A549 (cell line): ENCODE results near the gene GUF1. TPM values are rescaled to one million over a fixed set of nuclear protein-coding genes. Genes with fewer than 3 reads are reported as not detected.

Source experiments
- ATAC-seq, 2 experiments: fragments of 200-7000 bp in 1 of 2; fragments of >200 bp in 1 of 2; cut with Nextera tagmentation in 1 of 2; cut with Tn5 transposase in 1 of 2; 3 replicates each; pipeline versions ENCODE4 v1.8.0 to v1.9.1; 2018 to 2020; ENCODE audit warnings: mild to moderate bottlenecking in 1 of 2, moderate library complexity in 1 of 2
- CTCF ChIA-PET: fragments of 300-600 bp; sonication (Branson Sonifier 250); formaldehyde crosslinking; extraction: SDS; loops from one replicate; lab custom pipeline; 2021; ENCODE audit warnings: antibody characterized with exemption, inconsistent platforms; lab: Yijun Ruan, JAX
- POLR2A ChIA-PET: fragments of 350-600 bp; formaldehyde crosslinking; extraction: SDS; loops from one replicate; lab custom pipeline; 2021; ENCODE audit warnings: antibody characterized with exemption, inconsistent platforms; lab: Yijun Ruan, JAX
- DNase-seq, 2 experiments: peaks; one replicate each; pipeline versions ENCODE4 v3.0.0 to v3.0.0-alpha.2; 2011 to 2016; ENCODE audit warnings: low read depth in 1 of 2, low spot score in 1 of 2
- FAIRE-seq: peaks from 2 replicates; lab custom pipeline; 2011; peaks lifted over from hg19 to GRCh38; lab: Jason Lieb, UNC
- H3K27ac ChIP-seq, 2 experiments: fragments of >200 bp; sonication (Bioruptor Twin); formaldehyde crosslinking; 3 replicates each; pipeline ENCODE4 v1.5.1; 2016 to 2017
- H3K4me1 ChIP-seq: fragments of >200 bp; sonication (Bioruptor Twin); formaldehyde crosslinking; 3 replicates; pipeline ENCODE4 v1.6.1; 2016
- H3K4me2 ChIP-seq: fragments of >200 bp; sonication (Bioruptor Twin); formaldehyde crosslinking; 3 replicates; pipeline ENCODE4 v1.6.1; 2016
- H3K4me3 ChIP-seq: fragments of >200 bp; sonication (Bioruptor Twin); formaldehyde crosslinking; 3 replicates; pipeline ENCODE4 v1.5.1; 2016
- H3K9me3 ChIP-seq: fragments of >200 bp; sonication (Bioruptor Twin); formaldehyde crosslinking; 3 replicates; pipeline ENCODE4 v1.6.1; 2016
- BCL3 ChIP-seq: fragments of >200 bp; sonication (Bioruptor Twin); formaldehyde crosslinking; IDR thresholded peaks from 3 replicates; pipeline ENCODE4 v1.6.1; 2016
- BHLHE40 ChIP-seq: IDR thresholded peaks from 2 replicates; pipeline ENCODE4 v1.6.1; 2012; ENCODE audit warnings: low read depth, low read length, inconsistent platforms
- CHD2 ChIP-seq: fragments of 150-350 bp; IDR thresholded peaks from 2 replicates; pipeline ENCODE4 v1.6.1; 2014; ENCODE audit warnings: low read length; ENCODE audit not compliant: partially characterized antibody
- CHD4 ChIP-seq: fragments of 200-600 bp; sonication (generic); IDR thresholded peaks from 2 replicates; pipeline ENCODE4 v1.6.1; 2016; ENCODE audit warnings: antibody characterized with exemption, mild to moderate bottlenecking, borderline replicate concordance
- EHF ChIP-seq: fragments of 250-450 bp; sonication (Bioruptor Pico); IDR thresholded peaks from 2 replicates; pipeline ENCODE4 v1.5.0; 2020; ENCODE audit warnings: mild to moderate bottlenecking
- EHMT2 ChIP-seq: fragments of 200-600 bp; sonication (generic); IDR thresholded peaks from 2 replicates; pipeline ENCODE4 v1.6.1; 2016; ENCODE audit warnings: antibody characterized with exemption, low read depth, mild to moderate bottlenecking, moderate library complexity
- EP300 ChIP-seq, 2 experiments: fragments of >200 bp; sonication (Bioruptor Twin); formaldehyde crosslinking; IDR thresholded peaks; 2 replicates in 1 of 2; 3 replicates in 1 of 2; pipeline ENCODE4 v1.6.1; 2016 to 2017
- HEYL ChIP-seq: fragments of 250-450 bp; sonication (Bioruptor Pico); IDR thresholded peaks from 2 replicates; pipeline ENCODE4 v1.8.0; 2021; ENCODE audit warnings: mild to moderate bottlenecking, moderate library complexity
- HOXA7 ChIP-seq: fragments of 250-450 bp; sonication (Bioruptor Pico); IDR thresholded peaks from 2 replicates; pipeline ENCODE4 v1.5.0; 2020; ENCODE audit warnings: mild to moderate bottlenecking, moderate library complexity
- HOXB13 ChIP-seq: fragments of 250-450 bp; sonication (Bioruptor Pico); IDR thresholded peaks from 2 replicates; pipeline ENCODE4 v1.5.0; 2020; ENCODE audit warnings: low read depth, mild to moderate bottlenecking, moderate library complexity
- JUN ChIP-seq, 2 experiments: fragments of >200 bp; sonication (Bioruptor Twin); formaldehyde crosslinking; IDR thresholded peaks; 2 replicates in 1 of 2; 3 replicates in 1 of 2; pipeline ENCODE4 v1.6.1; 2016 to 2017
- JUNB ChIP-seq: fragments of >200 bp; sonication (Bioruptor Twin); formaldehyde crosslinking; IDR thresholded peaks from 2 replicates; pipeline ENCODE4 v1.6.1; 2016
- KDM1A ChIP-seq: fragments of 200-600 bp; sonication (generic); IDR thresholded peaks from 2 replicates; pipeline ENCODE4 v1.6.1; 2016; ENCODE audit warnings: low read depth, mild to moderate bottlenecking
- KDM5A ChIP-seq: fragments of 200-600 bp; sonication (generic); IDR thresholded peaks from 2 replicates; pipeline ENCODE4 v1.6.1; 2016; ENCODE audit warnings: antibody characterized with exemption, mild to moderate bottlenecking
- MAZ ChIP-seq: fragments of 150-350 bp; IDR thresholded peaks from 2 replicates; pipeline ENCODE4 v1.6.1; 2014; ENCODE audit warnings: antibody characterized with exemption, low read depth, low read length, borderline replicate concordance
- MYC ChIP-seq: IDR thresholded peaks from 2 replicates; pipeline ENCODE4 v1.6.1; 2012; ENCODE audit warnings: mild to moderate bottlenecking, inconsistent platforms, low read length, improper control_type of control experiment, borderline replicate concordance
- NPAS2 ChIP-seq: fragments of 250-450 bp; sonication (Bioruptor Pico); IDR thresholded peaks from 2 replicates; pipeline ENCODE4 v1.8.0; 2022; ENCODE audit warnings: mild to moderate bottlenecking, moderate library complexity, borderline replicate concordance
- PHF8 ChIP-seq: fragments of 200-600 bp; sonication (generic); IDR thresholded peaks from 2 replicates; pipeline ENCODE4 v1.6.1; 2016; ENCODE audit warnings: low read depth, mild to moderate bottlenecking, antibody characterized with exemption, moderate library complexity, borderline replicate concordance
- POLR2A ChIP-seq: IDR thresholded peaks from 2 replicates; pipeline ENCODE4 v1.6.1; 2012; ENCODE audit warnings: mild to moderate bottlenecking, low read length
- RAD21 ChIP-seq, 2 experiments: fragments of >200 bp in 1 of 2; sonication (Bioruptor Twin) in 1 of 2; formaldehyde crosslinking in 1 of 2; IDR thresholded peaks in 1 of 2; conservative IDR thresholded peaks in 1 of 2; 2 replicates in 1 of 2; 3 replicates in 1 of 2; pipeline ENCODE4 v1.6.1; 2012 to 2018; ENCODE audit warnings: inconsistent platforms in 1 of 2
- RCOR1 ChIP-seq: fragments of 150-350 bp; IDR thresholded peaks from 2 replicates; pipeline ENCODE4 v1.6.1; 2014; ENCODE audit warnings: antibody characterized with exemption, low read length, low read depth
- REST ChIP-seq: fragments of 200-600 bp; sonication (generic); IDR thresholded peaks from 2 replicates; pipeline ENCODE4 v1.6.1; 2016; ENCODE audit warnings: antibody characterized with exemption, mild to moderate bottlenecking, moderate library complexity
- ZC3H11A ChIP-seq: fragments of 450-650 bp; IDR thresholded peaks from 2 replicates; pipeline ENCODE4 v1.6.1; 2014; ENCODE audit warnings: antibody characterized with exemption, mild to moderate bottlenecking
- ZFP36 ChIP-seq: fragments of 450-650 bp; IDR thresholded peaks from 2 replicates; pipeline ENCODE4 v1.6.1; 2014; ENCODE audit warnings: borderline replicate concordance; ENCODE audit not compliant: partially characterized antibody
- ZNF302 ChIP-seq: fragments of 250-450 bp; sonication (Bioruptor Pico); IDR thresholded peaks from 2 replicates; pipeline ENCODE4 v1.9.0; 2021; ENCODE audit warnings: inconsistent platforms, mild to moderate bottlenecking, moderate library complexity
- WGBS: methylation state at CpG from one replicate; pipeline ENCODE4 v1.1.6; 2017; ENCODE audit errors: missing lambda C conversion rate; 5-methylcytosine and 5-hydroxymethylcytosine counted together
- polyA plus RNA-seq, 4 experiments: library from polyadenylated mRNA; depleted of rRNA in 3 of 4; stranded (reverse); fragments of >200 nt; fragmentation: RNase III in 1 of 4; extraction: RNeasy Plus Mini Kit Qiagen cat#74134 plus additional on column Dnase treatment in 1 of 4; gene quantifications; 2 replicates in 3 of 4; 3 replicates in 1 of 4; pipeline ENCODE4 v1.2.3, GENCODE V29; 2011 to 2017
- TF ChIP-seq, protein P1 (sequence below): IDR thresholded peaks from 2 replicates; pipeline ENCODE4 v1.6.1; 2012; ENCODE audit warnings: low read depth, borderline replicate concordance

The GUF1 gene
- polyA plus RNA-seq, 2 of the 4 experiments (the other 2 are of a cell fraction), result 9.9 to 23.5 TPM

DNA sequence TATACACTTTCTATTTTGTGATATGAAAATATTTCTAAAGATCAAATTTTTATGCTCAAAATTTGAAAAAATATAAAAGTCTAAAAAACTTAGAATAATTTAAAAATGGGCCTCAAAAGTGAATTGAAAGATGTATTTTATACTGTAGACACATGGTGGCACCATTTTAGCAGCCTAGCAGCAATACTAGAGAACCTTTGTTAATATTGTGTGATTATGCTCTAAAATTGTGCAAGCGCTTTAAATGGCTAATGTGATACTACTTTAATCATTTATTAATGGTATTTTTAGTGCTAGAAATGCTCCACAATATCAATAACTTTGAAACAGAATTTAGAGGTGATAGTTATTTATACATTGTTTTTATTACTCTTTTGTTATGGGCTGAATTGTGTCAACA, 3.7 kb upstream of the GUF1 start:
- ATAC-seq, result no peak
- no peaks in the 10 kb centered on the region; the same call in 2 of the 3 replicates for H3K4me1 ChIP-seq
- WGBS, result 21% methylated on average over 1 of the region's 1 CpG
- ChIA-PET POLR2A (no interaction called here), CTCF (no interaction called here)
- no peak for DNase-seq
- no peak overlapping the region for H3K4me3 ChIP-seq
- TF ChIP-seq ZFP36, result no peak
- TF ChIP-seq CHD4, result no peak
- no peak for TF ChIP-seq MAZ
- TF ChIP-seq MYC, result no peak
- no peak for TF ChIP-seq PHF8
- TF ChIP-seq CHD2, result no peak
- no peak for TF ChIP-seq HEYL
- TF ChIP-seq JUN (IDR thresholded peaks at IDR 0.05), result no peak
- TF ChIP-seq NPAS2, result no peak
- TF ChIP-seq KDM1A, result no peak
- TF ChIP-seq RAD21 (conservative IDR thresholded peaks at IDR 0.05 in 1 of 2, IDR thresholded peaks at IDR 0.05 in 1 of 2), result no peak
- no peak for TF ChIP-seq EHF (CRISPR knock-in tag)
- no peak for TF ChIP-seq HOXB13
- TF ChIP-seq RCOR1, result no peak
- TF ChIP-seq EP300 (IDR thresholded peaks at IDR 0.05), result no peak
- TF ChIP-seq JUNB, result no peak
- no peak for TF ChIP-seq EHMT2
- TF ChIP-seq BHLHE40, result no peak
- H3K9me3 ChIP-seq, result no peaks in the 10 kb centered on the region
- H3K4me2 ChIP-seq, result no peak overlapping the region
- H3K27ac ChIP-seq, result no peak overlapping the region
- FAIRE-seq, result no peak

- 39% methylated on average over 5 of the region's 5 CpGs for WGBS
- POLR2A ChIA-PET, result no interaction called here
- no peak for FAIRE-seq
Measured at GRCh38 chr4:44675366-44675765, 2.9 kb upstream of the GUF1 start.

More at GRCh38 chr4:44675366-44675765, 2.9 kb upstream of the GUF1 start:
- H3K4me3 ChIP-seq, result no peak overlapping the region
- CTCF ChIA-PET, result no interaction called here
- H3K4me1 ChIP-seq, result peaks cover 5% of the 10 kb centered on the region
- no peak for TF ChIP-seq NPAS2
- TF ChIP-seq POLR2A, result no peak
- TF ChIP-seq ZC3H11A, result no peak
- TF ChIP-seq EP300 (IDR thresholded peaks at IDR 0.05), result no peak
- no peak for TF ChIP-seq CHD4
- no peak for TF ChIP-seq REST
- TF ChIP-seq HOXA7, result no peak
- TF ChIP-seq KDM5A, result no peak
- no peak for TF ChIP-seq BCL3
- TF ChIP-seq, protein P1, sequence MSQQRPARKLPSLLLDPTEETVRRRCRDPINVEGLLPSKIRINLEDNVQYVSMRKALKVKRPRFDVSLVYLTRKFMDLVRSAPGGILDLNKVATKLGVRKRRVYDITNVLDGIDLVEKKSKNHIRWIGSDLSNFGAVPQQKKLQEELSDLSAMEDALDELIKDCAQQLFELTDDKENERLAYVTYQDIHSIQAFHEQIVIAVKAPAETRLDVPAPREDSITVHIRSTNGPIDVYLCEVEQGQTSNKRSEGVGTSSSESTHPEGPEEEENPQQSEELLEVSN, result no peak
- TF ChIP-seq ZNF302 (CRISPR knock-in tag), result no peak
- TF ChIP-seq, all 56 proteins: peak for 0
- no peak for DNase-seq
- H3K4me2 ChIP-seq, result no peak overlapping the region
- H3K9me3 ChIP-seq, result no peaks in the 10 kb centered on the region
- no peak for ATAC-seq
- H3K27ac ChIP-seq, result no peak overlapping the region
